ENCODE data around the gene ADAMTS9. TPM values are rescaled to one million over a fixed set of nuclear protein-coding genes. Genes with fewer than 3 reads are reported as not detected.
A peak's percentile ranks its signal among the peaks of the same experiment; 100 is the strongest.

The ADAMTS9 gene
- total RNA-seq, 1 donor from 2014 or later, result 261 TPM

- Mint-ChIP-seq H3K4me3 (ENCODE audit: unreplicated experiment) (peak overlapping the region; percentile 76), H3K27me3 (ENCODE audit: unreplicated experiment) (peaks cover 6% of the 10 kb centered on the region), H3K4me1 (ENCODE audit: unreplicated experiment) (peaks cover 40% of the 10 kb centered on the region), H3K9me3 (ENCODE audit: unreplicated experiment) (no peaks in the 10 kb centered on the region), H3K27ac (ENCODE audit: unreplicated experiment) (peak overlapping the region; percentile 67), H3K36me3 (ENCODE audit: low read depth, unreplicated experiment) (peaks cover 70% of the 10 kb centered on the region)
- no peak for TF ChIP-seq CTCF (IDR thresholded peaks at IDR 0.05; ENCODE audit: unreplicated experiment)
- DNase-seq (ENCODE audit: low spot score), result no peak
Measured at GRCh38 chr3:64604313-64604712, 83.5 kb downstream of the ADAMTS9 start.

GRCh38 chr3:64601824-64602223, 86.0 kb downstream of the ADAMTS9 start:
- no peak for DNase-seq (ENCODE audit: low spot score)
- Mint-ChIP-seq H3K36me3 (ENCODE audit: low read depth, unreplicated experiment) (peaks cover 78% of the 10 kb centered on the region), H3K27me3 (ENCODE audit: unreplicated experiment) (peaks cover 4% of the 10 kb centered on the region), H3K4me1 (ENCODE audit: unreplicated experiment) (peaks cover 35% of the 10 kb centered on the region), H3K27ac (ENCODE audit: unreplicated experiment) (peak overlapping the region; percentile 59), H3K9me3 (ENCODE audit: unreplicated experiment) (no peaks in the 10 kb centered on the region), H3K4me3 (ENCODE audit: unreplicated experiment) (no peak overlapping the region)
- no peak for TF ChIP-seq CTCF (IDR thresholded peaks at IDR 0.05; ENCODE audit: unreplicated experiment)

- no peak for DNase-seq (ENCODE audit: low spot score)
- H3K9me3 Mint-ChIP-seq (ENCODE audit: unreplicated experiment), result no peaks in the 10 kb centered on the region
- H3K4me3 Mint-ChIP-seq (ENCODE audit: unreplicated experiment), result no peak overlapping the region
- H3K4me1 Mint-ChIP-seq (ENCODE audit: unreplicated experiment), result peaks cover 35% of the 10 kb centered on the region
- H3K36me3 Mint-ChIP-seq (ENCODE audit: low read depth, unreplicated experiment), result peaks cover 82% of the 10 kb centered on the region
- peaks cover 4% of the 10 kb centered on the region for H3K27me3 Mint-ChIP-seq (ENCODE audit: unreplicated experiment)
- H3K27ac Mint-ChIP-seq (ENCODE audit: unreplicated experiment), result peak overlapping the region; percentile 15
- TF ChIP-seq CTCF (IDR thresholded peaks at IDR 0.05; ENCODE audit: unreplicated experiment), result no peak
Measured at GRCh38 chr3:64600246-64600950, 87.4 kb downstream of the ADAMTS9 start.

- Mint-ChIP-seq H3K9me3 (ENCODE audit: unreplicated experiment) (no peaks in the 10 kb centered on the region), H3K27ac (ENCODE audit: unreplicated experiment) (no peak overlapping the region), H3K36me3 (ENCODE audit: low read depth, unreplicated experiment) (peaks cover 88% of the 10 kb centered on the region), H3K4me1 (ENCODE audit: unreplicated experiment) (peaks cover 35% of the 10 kb centered on the region), H3K4me3 (ENCODE audit: unreplicated experiment) (peak overlapping the region; percentile 52), H3K27me3 (ENCODE audit: unreplicated experiment) (peaks cover 8% of the 10 kb centered on the region)
- no peak for TF ChIP-seq CTCF (IDR thresholded peaks at IDR 0.05; ENCODE audit: unreplicated experiment)
- no peak for DNase-seq (ENCODE audit: low spot score)
Measured at GRCh38 chr3:64599651-64600050, 88.1 kb downstream of the ADAMTS9 start.

GRCh38 chr3:64595253-64595694, 92.5 kb downstream of the ADAMTS9 start:
- H3K4me1 Mint-ChIP-seq (ENCODE audit: unreplicated experiment), result peaks cover 14% of the 10 kb centered on the region
- peaks cover 79% of the 10 kb centered on the region for H3K36me3 Mint-ChIP-seq (ENCODE audit: low read depth, unreplicated experiment)
- no peak for TF ChIP-seq CTCF (IDR thresholded peaks at IDR 0.05; ENCODE audit: unreplicated experiment)
- H3K9me3 Mint-ChIP-seq (ENCODE audit: unreplicated experiment), result no peaks in the 10 kb centered on the region
- H3K27me3 Mint-ChIP-seq (ENCODE audit: unreplicated experiment), result peaks cover 4% of the 10 kb centered on the region
- no peak overlapping the region for H3K27ac Mint-ChIP-seq (ENCODE audit: unreplicated experiment)
- DNase-seq (ENCODE audit: low spot score), result no peak
- H3K4me3 Mint-ChIP-seq (ENCODE audit: unreplicated experiment), result peak overlapping the region; percentile 9

Measured in endothelial cell (in vitro differentiated cells).